Lower leg skin (tissue), 3 donors: ENCODE data around the gene DOCK11.

Source experiments
- CTCF ChIP-seq, 3 donors: fragments of 450-650 bp; IDR thresholded peaks; one replicate each; pipeline ENCODE4 v1.5.1; 2016; ENCODE audit warnings: antibody characterized with exemption in 3 of 3, mild to moderate bottlenecking in 3 of 3, moderate library complexity in 2 of 3
- POLR2A ChIP-seq, 2 donors: fragments of 450-650 bp; IDR thresholded peaks; one replicate each; pipeline ENCODE4 v1.6.1; 2016 to 2017; ENCODE audit warnings: antibody characterized with exemption in 2 of 2, mild to moderate bottlenecking in 1 of 2, moderate library complexity in 1 of 2

DNA sequence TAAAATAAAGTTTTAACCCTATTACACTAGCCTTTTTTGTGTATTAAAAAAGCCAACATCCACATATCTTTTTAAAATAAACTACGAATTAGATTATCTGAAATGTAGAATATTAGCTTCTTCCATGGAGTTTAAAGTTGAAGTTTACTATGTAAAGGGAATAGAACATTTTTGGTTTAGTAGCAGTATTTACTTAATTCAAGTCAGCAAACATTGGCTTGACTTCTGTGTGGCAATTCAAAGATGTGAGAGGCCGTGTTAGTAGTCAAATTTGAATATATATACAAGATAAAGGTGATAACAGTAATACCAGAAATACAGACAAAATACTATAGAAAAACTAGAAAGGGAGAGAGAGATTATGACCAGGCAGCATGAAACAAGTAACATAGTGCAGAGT, 116.7 kb downstream of the DOCK11 start:
- TF ChIP-seq CTCF (IDR thresholded peaks at IDR 0.05) (no peak), POLR2A (IDR thresholded peaks at IDR 0.05) (no peak)
